Measurements from ENCODE around the gene SLC35B2.

The SLC35B2 gene

GRCh38 chr6:44257025-44257752 is at the start of gene SLC35B2:
Gene SLC35B2, minus strand, starts transcription at chr6:44257528. Its CDS starts 118 bp downstream, at chr6:44257410.
- H3K9me3 ChIP-seq (ENCODE audit: control insufficient read depth, low read length): no peaks in the 10 kb centered on the region
- peaks cover 12% of the 10 kb centered on the region for H3K4me1 ChIP-seq
- H3K27ac ChIP-seq: peak within 1 kb of the TSS; percentile 81
- H3K79me2 ChIP-seq: no peaks in the 10 kb centered on the region
- peak within 1 kb of the TSS; percentile 0 for H3K9ac ChIP-seq
- peak; percentile 49 for TF ChIP-seq CTCF (IDR thresholded peaks at IDR 0.05)
- H3K4me3 ChIP-seq (ENCODE audit: low read depth, low read length): peak within 1 kb of the TSS; percentile 67
- peak within 1 kb of the TSS; percentile 84 for H3K4me2 ChIP-seq (ENCODE audit: low read length)
- H3K36me3 ChIP-seq (ENCODE audit: control insufficient read depth, insufficient read depth, low read length): no peaks in the 10 kb centered on the region
- no peaks in the 10 kb centered on the region for H3K27me3 ChIP-seq (ENCODE audit: control insufficient read depth, insufficient read depth, low read length)
- H2AFZ ChIP-seq: peak within 1 kb of the TSS; percentile 97

- Histone ChIP-seq H3K9me3 (ENCODE audit: control insufficient read depth, low read length) (no peaks in the 10 kb centered on the region), H3K4me2 (ENCODE audit: low read length) (no peak overlapping the region), H3K36me3 (ENCODE audit: control insufficient read depth, insufficient read depth, low read length) (no peaks in the 10 kb centered on the region), H3K4me1 (no peaks in the 10 kb centered on the region), H3K27me3 (ENCODE audit: control insufficient read depth, insufficient read depth, low read length) (no peaks in the 10 kb centered on the region), H3K9ac (no peak overlapping the region), H3K4me3 (ENCODE audit: low read depth, low read length) (no peak overlapping the region), H3K27ac (no peak overlapping the region), H2AFZ (no peak overlapping the region), H3K79me2 (no peaks in the 10 kb centered on the region)
- TF ChIP-seq CTCF (IDR thresholded peaks at IDR 0.05): no peak
Observed at GRCh38 chr6:44306710-44307109, 49.4 kb upstream of the SLC35B2 start.

GRCh38 chr6:44305200-44305725 is 47.9 kb upstream of the SLC35B2 start:
- TF ChIP-seq CTCF (IDR thresholded peaks at IDR 0.05): no peak
- Histone ChIP-seq H3K27ac (no peak overlapping the region), H3K9me3 (ENCODE audit: control insufficient read depth, low read length) (no peaks in the 10 kb centered on the region), H3K36me3 (ENCODE audit: control insufficient read depth, insufficient read depth, low read length) (no peaks in the 10 kb centered on the region), H3K9ac (no peak overlapping the region), H3K27me3 (ENCODE audit: control insufficient read depth, insufficient read depth, low read length) (no peaks in the 10 kb centered on the region), H3K79me2 (no peaks in the 10 kb centered on the region), H2AFZ (no peak overlapping the region), H3K4me2 (ENCODE audit: low read length) (no peak overlapping the region), H3K4me3 (ENCODE audit: low read depth, low read length) (no peak overlapping the region), H3K4me1 (no peaks in the 10 kb centered on the region)

- H3K4me1 ChIP-seq: no peaks in the 10 kb centered on the region
- H2AFZ ChIP-seq: no peak overlapping the region
- H3K9me3 ChIP-seq (ENCODE audit: control insufficient read depth, low read length): no peaks in the 10 kb centered on the region
- H3K79me2 ChIP-seq: no peaks in the 10 kb centered on the region
- H3K9ac ChIP-seq: no peak overlapping the region
- H3K4me2 ChIP-seq (ENCODE audit: low read length): no peak overlapping the region
- no peaks in the 10 kb centered on the region for H3K27me3 ChIP-seq (ENCODE audit: control insufficient read depth, insufficient read depth, low read length)
- H3K36me3 ChIP-seq (ENCODE audit: control insufficient read depth, insufficient read depth, low read length): no peaks in the 10 kb centered on the region
- TF ChIP-seq CTCF (IDR thresholded peaks at IDR 0.05): peak; percentile 76
- H3K27ac ChIP-seq: no peak overlapping the region
- no peak overlapping the region for H3K4me3 ChIP-seq (ENCODE audit: low read depth, low read length)
Observed at GRCh38 chr6:44304282-44305199, 47.2 kb upstream of the SLC35B2 start.

Data from parathyroid adenoma (tissue), 2 donors.